ENCODE results near the gene FBXL7.

Gene FBXL7

DNA sequence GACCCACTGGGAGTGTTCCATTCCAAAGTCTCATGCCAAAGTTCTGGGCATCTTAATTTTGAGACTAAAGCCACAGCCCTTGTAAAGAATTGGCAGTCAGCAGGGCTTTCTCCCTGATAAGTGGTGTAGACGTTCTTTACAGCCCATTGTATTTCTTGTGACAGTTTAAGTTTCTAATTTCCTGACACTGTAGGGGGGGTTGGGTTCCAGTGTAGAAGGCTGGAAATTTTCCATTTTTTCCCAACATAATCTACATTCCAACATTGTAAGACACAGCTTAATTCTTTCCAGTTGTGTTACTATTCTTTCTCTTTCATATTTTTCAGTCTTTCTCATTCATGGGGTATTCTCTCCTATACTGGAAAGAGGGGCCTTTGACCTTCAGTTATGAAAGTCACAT, 121.1 kb downstream of the FBXL7 start:
- no peak for DNase-seq

DNA sequence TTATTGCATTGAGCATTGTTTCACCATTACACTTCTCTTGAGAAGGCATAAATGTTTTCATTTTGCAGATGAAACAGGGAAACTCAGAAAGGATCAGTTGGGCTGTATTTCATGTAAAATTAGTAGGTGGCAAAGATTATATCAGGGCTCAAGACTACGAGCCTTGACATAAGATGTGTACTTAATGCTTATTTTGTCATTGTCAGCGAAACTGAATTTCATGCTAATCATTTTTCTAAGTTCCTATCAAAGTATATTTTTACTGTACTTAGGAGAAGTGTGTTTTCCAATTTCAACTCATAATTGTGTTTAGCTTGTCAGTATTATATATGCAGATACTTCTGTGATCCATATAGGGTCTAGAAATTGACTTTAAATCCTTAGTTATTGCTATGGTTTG, 123.8 kb downstream of the FBXL7 start:
- DNase-seq, result no peak

DNA sequence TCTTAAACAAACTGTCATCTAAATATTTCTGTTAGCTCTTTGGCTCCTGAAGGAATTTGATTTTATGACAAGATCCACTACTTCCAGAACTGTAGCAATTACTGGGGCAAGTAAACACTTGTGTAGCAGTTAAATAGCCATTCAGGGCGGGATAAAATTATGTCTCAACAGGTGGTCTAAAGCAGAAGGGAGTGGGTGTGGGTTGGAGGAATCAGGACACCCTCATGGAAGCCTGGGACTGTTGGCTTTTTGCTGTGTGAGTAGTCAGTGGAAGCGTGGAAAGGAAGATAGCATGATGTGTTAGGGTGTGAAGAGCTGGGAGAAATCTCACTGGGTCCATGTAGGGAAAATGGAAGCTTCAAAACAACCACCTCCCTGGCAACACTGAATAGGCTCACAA, 127.1 kb downstream of the FBXL7 start:
- no peak for DNase-seq

- DNase-seq, result no peak
Measured at GRCh38 chr5:15627647-15628046, 127.7 kb downstream of the FBXL7 start.

DNA sequence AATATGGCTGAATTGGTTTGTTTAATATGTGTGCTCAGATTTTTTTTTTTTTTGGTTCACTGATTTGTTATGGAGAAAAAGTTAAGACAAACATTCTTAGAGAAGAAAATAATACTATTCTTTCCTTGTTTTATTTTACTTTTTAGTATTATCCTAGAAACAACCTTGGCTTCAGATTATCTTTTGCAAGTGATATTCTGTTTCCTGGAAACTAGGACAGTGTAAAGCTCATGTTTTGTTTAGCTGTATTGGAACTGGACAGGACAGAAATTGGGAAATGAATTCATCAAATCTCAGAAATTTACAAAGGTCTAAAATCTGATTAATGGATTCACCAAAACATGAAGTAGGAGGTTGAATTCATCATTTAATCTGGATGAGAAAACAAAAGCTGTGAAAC, 130.5 kb downstream of the FBXL7 start:
- DNase-seq, result no peak

DNA sequence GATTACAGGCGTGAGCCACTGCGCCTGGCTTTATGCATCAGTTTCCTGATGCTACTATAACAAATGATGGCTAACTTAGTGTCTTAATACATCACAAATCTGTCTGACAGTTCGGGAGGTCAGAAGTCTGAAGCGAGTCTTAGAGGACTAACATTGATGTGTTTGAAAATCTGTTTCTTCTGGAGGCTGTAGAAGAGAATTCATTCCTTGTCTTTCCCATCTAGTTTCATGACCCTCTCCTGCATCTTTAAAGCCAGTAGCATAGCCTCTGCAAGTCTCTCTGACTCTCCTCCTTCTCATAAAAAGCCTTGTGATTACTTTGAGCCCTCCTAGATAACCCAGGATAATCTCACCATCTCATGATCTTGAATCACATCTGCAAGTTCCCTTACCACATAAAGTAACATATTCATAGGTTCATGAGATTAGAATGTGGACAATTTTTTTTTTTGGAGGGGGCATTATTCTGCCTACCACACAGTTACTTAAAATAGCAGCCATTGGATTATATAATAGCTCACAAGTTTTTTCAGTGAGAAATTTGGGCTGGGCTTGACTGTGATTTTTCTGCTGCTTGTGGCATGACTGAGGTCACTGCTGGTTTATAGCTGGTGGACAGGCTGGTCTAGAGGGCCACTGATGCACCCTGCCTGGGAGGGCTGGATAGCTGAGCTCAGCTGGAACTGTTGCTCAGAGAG, 134.8 kb downstream of the FBXL7 start:
- no peak for DNase-seq

GRCh38 chr5:15635289-15635616, 135.3 kb downstream of the FBXL7 start:
- no peak for DNase-seq

DNA sequence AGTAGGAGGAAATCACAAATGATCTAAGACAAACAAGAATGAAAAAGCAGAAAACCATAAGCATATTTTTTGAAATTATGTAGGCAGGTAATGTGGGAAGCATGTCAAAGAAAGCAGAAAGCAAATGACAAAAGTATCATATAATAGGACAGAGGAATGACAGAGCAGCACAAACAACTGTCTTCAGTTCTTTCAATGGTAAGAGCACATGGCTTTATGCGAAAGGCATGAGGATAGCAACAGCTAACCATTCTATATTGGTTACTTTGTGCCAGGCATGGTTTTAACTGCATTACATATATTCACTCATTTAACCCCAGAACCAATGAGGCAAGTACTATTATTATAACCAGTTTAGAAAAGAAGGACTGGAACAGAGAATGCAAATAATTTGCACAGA, 137.4 kb downstream of the FBXL7 start:
- DNase-seq, result no peak

DNA sequence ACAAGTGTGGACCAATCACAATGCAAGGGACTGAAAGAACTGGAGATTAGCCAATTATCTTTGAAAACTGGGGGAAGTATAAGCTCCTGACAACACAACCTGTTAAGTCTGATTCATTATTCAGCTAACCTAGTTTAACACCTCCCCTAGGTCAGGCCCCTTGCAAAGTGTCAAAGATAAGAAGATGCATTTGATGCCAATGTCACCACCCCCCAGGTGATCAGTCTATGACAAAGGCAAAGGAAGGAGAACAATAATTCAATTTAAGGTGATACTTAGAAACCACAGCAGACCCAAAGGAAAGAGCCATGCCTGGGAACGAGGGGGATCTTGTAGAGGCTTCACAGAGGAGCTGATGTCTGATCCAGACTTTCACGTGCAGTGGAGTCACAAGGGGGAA, 137.9 kb downstream of the FBXL7 start:
- no peak for DNase-seq

- no peak for DNase-seq
Measured at GRCh38 chr5:15638296-15638695, 138.3 kb downstream of the FBXL7 start.

DNA sequence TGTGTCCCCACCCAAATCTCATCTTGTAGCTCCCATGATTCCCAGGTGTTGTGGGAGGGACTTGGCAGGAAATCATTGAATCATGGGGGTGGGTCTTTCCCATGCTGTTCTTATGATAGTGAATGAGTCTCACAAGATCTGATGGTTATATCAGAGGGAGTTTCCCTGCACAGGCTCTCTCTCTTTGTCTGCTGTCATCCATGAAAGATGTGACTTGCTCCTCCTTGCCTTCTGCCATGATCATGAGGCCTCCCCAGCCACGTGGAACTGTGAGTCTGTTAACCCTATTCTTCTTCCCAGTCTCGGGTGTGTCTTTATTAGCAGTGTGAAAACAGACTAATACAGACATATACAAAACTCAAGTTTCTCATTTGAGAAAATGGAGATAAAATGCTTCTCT, 139.3 kb downstream of the FBXL7 start:
- DNase-seq, result no peak

GRCh38 chr5:15640116-15640515, 140.1 kb downstream of the FBXL7 start:
- DNase-seq, result no peak

DNA sequence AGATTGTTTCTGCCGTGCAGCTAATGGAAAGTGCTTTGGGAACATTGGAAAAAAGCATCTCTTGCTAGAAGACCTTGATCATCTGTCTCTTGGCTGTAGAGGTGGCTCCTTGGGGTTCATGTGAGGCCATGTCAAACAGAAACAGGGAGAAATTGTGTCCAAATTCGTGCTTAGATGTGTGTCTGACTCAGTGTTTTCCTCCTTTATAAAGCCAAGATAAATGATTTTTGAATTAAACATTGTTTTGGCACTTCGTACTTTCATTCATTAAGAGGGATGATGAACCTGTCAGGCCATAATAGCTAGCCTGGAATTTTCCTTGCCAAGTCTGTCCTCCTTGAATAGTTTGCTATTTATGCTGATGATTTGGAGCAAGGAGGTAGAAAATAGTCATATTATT, 143.8 kb downstream of the FBXL7 start:
- no peak for DNase-seq

DNA sequence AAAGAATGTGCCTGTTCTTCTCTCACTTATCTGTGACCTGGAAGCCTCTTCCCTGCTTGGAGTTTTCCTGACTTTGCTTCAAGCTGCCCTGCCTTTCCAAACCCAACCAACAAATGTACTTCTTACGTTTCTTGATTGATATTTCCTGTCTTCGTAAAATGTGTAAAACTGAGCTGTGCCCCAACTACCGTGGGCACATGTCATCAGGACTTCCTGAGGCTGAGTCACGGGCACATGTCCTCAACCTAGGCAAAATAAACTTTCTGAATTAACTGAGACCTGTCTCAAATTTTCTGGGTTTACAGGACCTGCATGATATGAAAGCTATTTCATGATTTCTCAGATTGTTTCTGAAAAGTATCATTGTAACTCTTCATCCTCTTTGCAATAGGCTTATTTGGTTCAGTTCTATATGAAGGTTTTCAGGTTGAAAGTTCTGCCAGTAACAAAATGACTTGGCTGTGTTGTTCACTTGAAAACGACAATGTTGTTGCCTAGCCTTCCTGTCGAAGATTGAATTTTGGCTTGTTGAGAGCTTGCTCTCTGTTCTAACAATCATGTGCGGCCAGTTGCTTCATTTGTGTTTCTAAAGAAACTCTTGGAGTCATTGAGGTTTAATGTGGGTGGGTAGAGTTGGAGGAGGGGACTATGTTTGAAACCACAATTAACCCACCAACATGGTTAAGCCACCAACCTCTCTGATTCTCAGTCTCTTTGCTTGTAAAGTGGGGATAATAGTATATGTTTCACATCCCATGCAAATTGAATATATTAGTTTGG, 145.6 kb downstream of the FBXL7 start:
- no peak for DNase-seq

- no peak for DNase-seq
Measured at GRCh38 chr5:15646371-15646770, 146.4 kb downstream of the FBXL7 start.

GRCh38 chr5:15647251-15647650, 147.3 kb downstream of the FBXL7 start:
- DNase-seq, result no peak

DNA sequence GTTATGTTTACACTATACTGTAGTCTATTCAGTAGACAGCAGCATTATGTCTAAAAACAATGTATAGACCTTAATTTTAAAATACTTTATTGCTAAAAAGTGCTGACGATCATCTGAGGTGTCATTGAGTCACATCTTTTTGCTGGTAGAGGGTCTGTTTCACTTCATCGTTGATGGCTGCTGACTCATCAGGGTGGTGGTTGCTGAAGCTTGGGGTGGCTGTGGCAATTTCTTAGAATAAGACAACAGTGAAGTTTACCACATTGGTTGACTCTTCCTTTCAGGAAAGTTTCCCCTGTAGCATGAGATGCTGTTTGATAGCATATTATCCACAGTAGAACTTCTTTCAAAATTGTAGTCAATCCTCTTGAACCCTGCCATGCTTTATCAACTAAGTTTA, 150.3 kb downstream of the FBXL7 start:
- DNase-seq, result no peak

DNA sequence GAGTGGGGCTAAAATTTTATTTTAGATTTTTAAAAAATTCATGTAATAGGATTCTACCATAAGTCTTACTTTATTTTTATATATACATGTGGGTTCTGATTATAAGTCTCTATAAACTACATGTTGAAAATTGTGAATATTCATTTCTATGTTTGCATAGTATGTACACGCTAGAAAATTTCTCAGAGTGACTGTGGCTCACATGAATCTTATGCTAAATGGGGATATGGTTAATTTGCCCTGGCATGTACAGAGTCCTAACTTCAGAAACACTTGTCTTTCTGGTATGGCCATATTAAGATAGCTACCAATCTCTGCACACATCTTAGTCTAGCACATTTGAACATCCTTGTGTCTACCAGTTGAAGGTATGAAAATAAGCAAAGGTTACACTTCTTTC, 154.8 kb downstream of the FBXL7 start:
- DNase-seq, result no peak

- no peak for DNase-seq
Measured at GRCh38 chr5:15655683-15656082, 155.7 kb downstream of the FBXL7 start.

DNA sequence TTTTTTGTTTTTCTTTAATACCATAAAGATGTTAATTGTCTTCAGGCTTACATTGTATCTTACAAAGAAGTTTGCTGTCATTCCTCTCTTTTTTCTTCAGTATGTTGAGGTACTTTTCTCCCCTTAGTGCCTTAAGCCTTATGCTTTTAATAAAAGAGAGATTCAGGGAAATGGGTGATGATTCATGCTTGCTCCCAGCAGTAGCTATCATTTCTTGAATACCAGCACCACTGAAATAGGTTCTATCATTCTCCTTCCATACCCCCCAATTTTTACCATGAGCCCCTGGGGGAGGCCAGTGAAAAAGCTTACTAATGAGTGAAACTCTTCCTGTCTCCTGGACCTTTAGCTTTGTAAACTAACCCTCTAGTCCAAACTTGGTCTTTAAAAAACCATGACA, 165.0 kb downstream of the FBXL7 start:
- DNase-seq, result no peak

DNA sequence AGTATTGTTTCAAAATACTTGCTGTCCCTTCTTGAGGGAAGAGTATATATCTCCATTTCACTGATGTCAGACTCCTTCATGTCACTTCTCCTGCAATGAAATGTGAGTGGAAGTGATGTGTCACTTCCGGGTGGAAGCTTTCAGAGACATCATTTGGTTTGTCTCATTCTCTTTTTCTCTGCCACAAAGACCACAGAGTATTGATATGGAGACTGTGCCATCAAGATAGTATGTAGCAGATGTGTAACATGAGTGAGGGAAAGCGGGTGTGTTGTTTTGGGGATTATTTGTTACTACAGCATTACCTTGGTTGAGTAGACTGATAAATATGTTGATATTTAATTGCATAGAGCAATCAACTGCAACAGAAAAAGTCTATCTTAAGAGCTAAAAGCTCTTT, 169.8 kb downstream of the FBXL7 start:
- no peak for DNase-seq

DNA sequence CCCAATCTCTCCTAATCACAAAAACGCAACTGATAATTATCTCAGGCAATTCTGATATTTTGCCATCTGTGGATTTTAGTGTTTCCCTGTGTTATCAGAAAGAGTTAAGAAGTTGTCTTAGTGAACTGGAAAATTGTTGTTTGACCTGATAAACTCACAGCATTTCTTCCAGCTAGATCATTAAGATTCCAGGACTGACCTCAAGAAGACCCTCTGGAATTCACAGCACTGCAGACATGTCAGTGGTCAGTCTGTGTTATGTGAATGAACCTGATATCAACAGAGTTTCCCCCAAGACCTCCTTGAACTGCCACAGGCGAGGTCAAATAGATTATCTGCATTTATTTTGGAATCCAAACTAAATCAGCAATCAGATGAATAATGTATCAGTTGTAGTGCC, 174.7 kb downstream of the FBXL7 start:
- DNase-seq, result no peak

GRCh38 chr5:15676591-15676990, 176.6 kb downstream of the FBXL7 start:
- DNase-seq, result no peak

GRCh38 chr5:15679161-15679560, 179.2 kb downstream of the FBXL7 start:
- DNase-seq, result no peak

DNA sequence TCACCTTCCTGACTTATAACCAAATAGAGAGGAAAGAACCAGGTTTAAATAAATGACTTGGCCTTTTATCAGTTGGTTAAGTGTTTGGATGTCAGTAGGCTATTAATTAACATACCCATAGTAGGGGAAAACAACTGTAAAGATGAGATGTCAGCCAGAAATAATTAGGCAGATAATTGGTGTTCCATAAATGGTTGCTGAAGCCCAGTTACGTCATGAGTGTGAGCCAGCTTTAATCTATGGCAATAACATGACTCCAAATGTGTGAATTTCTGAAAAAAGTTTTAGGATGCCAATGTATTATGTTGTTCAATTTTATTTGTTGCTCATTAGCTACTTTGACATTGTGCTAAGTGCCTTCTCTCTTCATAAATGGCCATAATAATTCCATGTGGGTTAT, 180.5 kb downstream of the FBXL7 start:
- no peak for DNase-seq
